Posterior vena cava (tissue), 2 donors: ENCODE results near the gene PRSS36. TPM values are rescaled to one million over a fixed set of nuclear protein-coding genes. Genes with fewer than 3 reads are reported as not detected.
"Not testable (repeated sequence)": the region's sequence is repeated elsewhere in the genome, so short reads cannot be mapped to it uniquely, and the experiment has no call there.

ENCODE experiments used
- DNase-seq: peaks from one replicate; pipeline ENCODE4 v3.0.0-alpha.2; 2020; ENCODE audit warnings: low spot score
- intact Hi-C, 2 donors: fragments of 100-400 bp; cut with DNase I; formaldehyde crosslinking; loops; one replicate each; pipeline versions ENCODE4 v1.14.1 to v1.14.2; 2022 to 2023
- long read RNA-seq, 2 donors: library from polyadenylated mRNA; unstranded; transcript quantifications; one replicate each; pipeline ENCODE4 v2.0.0, GENCODE V29; 2020 to 2021
- total RNA-seq, 2 donors: library from RNA; stranded (reverse); fragmentation: NEBNext Ultra II Directional; extraction: Animal tissue kit (Norgen Biotek cat#: 25700); gene quantifications; one replicate each; pipeline ENCODE4 v1.2.1, GENCODE V29; 2021
- donor health status: DM: yes; HTN: yes; CAD: no.
- donor health status: DM: yes; HTN: yes; CAD: no.

The PRSS36 gene
- 1 to 10 TPM; 2.9 to 5.2 TPM for total RNA-seq
- long read RNA-seq, donor 1, partial matches to known transcripts = 0 of 2 reads
- long read RNA-seq, donor 1, other reads (novel, unspliced or antisense) = 2 of 2 reads
- long read RNA-seq, donor 2, partial matches to known transcripts = 1 of 1 reads
- long read RNA-seq, donor 2, other reads (novel, unspliced or antisense) = 0 of 1 reads

DNA sequence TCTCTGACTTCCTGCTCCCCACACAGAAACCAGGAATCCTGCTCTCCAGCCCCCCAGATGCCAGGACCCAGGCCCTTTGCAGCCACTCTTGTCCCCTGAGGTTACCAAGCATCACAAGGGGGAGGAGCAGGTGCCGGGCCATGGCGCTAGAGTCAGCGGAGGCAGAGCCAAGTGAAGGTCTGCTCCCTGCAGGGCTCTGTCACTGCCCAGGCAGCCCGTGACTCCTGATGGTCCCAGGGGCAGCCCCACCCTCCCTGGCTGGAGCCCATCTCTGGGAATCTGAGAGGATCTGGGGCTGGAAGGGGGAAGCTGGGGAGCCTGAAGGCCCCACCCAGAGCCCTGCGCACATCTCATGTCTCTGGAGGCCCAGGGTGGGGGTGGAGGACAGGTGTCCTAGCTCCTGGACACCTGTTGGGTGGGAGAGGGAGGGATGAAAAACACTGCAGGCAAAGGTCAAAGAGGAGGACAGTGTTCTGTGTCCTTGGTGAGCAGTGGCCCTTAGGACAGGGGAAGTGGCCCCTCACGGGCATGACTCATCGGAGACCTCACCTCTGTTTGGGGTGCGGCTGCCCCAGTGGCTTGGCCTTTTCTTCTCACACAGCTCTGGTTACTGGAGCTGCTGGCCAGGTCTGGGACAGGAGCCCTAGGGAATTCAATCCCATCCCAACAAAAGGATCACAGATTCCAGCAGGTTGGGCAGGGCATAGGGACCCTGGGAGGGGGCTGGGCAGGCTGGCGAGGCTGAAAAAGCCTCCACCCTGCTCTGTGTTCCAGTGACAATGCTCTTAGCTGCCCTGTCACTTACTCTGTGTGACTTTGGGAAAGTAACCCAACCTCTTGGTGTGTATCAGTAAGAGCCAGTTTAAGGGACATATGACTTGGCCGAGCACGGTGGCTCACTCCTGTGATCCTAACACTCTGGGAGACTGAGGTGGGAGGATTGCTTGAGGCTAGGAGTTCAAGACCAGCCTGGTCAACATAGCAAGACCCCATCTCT lies at the start of gene PRSS36:
PRSS36 (minus strand) TSS at position 173 of the 997 bp plus-strand sequence; CDS start at position 142, 31 bp downstream.
- intact Hi-C loops = no loop called here
- no peak for DNase-seq

DNA sequence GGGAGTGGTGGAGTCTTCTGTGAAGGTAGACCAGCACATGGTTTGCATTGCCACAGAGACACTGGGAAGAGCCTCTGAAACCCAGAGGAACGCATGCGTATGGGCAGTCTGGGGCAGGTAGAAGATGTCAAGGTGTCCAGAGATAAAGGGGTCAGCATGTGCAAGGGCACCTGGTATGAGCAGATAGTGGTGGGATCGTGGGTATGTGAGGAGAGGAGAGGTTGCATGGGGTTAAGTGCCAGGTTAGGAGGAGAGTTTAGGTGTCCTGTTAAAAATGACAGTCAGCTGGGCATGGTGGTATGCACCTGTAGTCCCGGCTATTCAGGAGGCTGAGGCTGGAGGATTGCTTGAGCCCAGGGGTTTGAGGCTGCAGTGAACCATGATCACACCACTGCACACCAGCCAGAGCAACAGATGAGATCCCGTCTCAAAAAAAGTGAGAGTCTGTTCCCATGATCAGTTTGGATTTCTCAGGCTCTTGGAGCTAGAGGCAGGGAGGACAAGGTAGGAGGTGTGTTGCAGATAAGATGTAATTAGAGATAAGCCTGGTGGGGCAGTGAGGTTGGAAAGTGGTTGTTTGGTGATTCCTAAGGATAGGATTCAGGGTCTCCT lies 49.7 kb upstream of the PRSS36 start:
- DNase-seq = peak; percentile 18
- intact Hi-C loops = no loop called here

DNA sequence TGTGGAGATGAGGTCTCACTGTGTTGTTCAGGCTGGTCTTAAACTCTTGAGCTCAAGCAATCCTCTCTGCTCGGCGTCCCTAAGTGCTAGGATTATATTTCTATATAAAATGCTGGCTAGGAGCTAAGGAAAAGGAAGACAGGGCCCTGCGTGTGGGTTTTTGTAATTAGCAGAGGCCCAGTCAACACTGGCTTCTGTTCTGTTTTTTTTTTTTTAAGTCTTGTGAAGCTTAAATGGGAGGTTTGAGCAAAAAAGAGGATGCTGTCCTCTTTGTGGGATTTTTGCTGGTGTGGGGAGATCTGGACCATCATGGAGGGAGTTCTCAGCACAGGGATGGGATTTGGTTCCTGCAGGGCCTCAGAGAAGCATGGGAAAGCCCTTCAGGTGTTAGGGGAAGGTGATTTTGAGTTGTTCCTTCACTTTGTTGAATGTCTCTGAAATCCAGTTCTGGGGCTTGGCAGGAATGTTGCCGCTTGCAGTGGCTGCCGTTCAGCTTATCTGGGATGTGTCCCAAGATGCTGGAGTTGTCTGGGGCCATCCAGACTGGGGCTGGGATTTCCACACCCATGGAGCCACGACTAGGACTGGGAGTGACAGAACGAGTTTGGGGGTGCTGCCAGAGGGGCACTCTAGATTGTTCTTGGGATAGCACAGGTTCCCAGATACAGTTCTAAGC lies 48.5 kb upstream of the PRSS36 start:
- intact Hi-C loops = no loop called here
- DNase-seq = peak; percentile 74

DNA sequence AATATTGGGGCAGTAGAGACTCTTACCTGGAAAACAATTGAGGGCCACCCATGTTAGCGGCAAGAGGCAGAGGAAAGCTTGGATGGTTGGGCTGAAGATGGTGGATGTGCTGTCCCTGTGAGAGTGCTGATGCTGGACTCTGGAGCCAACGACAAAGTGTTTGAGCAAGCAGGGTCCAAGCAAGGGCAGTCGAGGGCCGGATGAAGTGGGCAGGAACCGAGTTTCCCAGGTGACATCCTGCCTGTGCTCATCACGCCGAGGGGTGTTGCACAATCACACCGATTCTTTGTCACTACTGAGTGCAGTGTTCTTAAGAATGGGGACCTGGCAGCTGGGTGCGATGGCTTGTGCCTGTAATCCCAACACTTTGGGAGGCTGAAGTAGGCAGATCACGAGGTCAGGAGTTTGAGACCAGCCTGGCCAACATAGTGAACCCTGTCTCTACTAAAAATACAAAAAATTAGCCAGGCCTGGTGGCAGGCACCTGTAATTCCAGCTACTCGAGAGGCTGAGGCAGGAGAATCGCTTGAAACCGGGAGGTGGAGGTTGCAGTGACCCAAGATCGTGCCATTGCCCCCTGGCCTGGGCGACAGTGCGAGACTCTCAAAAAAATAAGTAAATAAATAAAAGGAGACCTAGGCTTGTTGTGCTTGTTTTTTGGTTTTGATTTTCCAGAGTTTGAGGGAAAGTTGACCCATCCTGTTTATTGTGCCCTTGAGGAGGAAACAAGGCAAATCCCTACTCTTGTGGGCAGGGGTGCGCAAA lies 46.6 kb upstream of the PRSS36 start:
- peak; percentile 68 for DNase-seq
- intact Hi-C loops = no loop called here

DNA sequence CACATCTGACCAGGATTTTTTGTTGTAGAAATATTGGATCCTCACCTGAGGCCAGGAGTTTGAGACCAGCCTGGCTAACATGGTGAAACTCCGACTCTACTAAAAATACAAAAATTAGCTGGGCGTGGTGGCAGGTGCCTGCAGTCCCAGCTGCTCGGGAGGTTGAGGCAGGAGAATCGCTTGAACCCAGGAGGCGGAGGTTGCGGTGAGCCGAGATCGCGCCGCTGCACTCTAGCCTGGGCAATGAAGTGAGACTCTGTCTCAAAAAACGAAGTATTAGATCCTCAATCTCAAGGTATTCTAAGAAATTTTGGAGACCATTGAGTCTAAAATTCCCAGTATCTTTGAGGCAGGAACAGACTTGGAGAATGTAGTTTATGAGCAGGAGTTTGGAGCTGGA lies 46.0 kb upstream of the PRSS36 start:
- DNase-seq = peak; percentile 44
- intact Hi-C loops = not testable (repeated sequence)

DNA sequence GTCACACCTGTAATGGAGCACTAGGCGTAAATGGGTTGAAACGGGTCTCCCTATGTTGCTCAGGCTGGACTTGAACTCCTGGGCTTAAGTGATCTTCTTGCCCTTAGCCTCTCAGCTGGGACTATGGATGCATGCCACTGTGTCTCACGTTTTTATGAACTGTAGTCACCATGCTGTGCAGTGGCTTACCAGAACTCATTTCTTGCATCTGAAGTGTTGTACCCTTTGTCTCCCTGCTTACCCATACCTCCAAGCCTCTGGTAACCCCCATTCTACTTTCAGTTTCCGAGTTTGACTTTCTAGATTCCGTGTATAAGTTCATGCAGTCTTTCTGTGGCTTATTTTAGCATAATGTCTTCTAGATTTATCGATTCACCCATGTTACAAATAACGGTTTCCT lies 45.0 kb upstream of the PRSS36 start:
- intact Hi-C loops = no loop called here
- DNase-seq = peak; percentile 55

DNA sequence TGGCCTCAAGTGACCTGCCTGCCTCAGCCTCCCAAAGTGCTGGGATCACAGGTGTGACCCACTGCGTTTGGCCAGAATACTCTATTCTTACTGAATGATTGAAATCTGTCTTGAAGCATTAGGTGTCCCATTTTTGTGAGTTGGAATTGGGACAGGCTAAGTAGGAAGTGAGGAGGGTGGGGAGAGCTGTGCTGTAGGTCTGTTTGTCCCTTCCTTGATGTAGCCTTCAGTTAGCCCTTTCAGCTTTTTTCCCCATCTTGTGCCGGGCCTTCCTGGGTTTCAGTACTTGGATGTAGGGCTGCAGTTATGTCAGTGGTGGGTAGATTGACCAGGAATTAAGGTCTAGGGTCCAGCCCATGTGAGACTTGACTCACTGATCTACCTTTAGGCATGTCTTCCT lies 44.0 kb upstream of the PRSS36 start:
- intact Hi-C loops = no loop called here

DNA sequence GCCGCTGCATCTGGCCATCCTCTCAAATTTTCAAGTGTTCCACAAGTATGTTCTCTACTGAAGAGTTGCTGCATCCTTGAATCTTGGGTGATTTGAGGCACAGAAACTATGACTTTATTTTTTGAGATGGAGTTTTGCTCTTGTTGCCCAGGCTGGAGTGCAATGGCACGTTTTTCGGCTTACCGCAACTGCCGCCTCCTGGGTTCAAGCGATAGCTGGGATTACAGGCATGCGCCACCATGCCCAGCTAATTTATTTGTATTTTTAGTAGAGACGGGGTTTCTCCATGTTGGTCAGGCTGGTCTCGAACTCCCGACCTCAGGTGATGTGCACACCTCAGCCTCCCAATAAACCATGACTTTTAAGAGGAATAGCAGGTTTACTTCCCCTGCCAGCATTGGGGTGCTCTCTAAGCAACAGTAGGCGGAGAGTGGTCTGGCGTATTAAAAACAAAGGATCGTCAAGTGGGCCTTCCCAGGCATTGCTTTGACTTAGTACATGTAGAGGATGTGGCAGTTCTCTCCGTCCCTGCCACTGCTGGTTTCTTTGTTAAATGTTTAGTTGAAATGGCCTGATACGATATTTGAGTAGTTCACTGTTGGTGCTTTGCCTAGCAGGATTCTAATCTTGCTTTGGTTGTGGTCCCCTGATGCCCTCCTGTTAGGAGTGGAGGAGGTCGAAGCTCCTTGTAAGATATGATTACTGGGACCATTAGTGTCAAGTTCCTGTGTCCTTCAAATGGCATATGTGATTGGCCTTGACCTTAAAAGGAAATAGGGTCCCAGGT lies 43.2 kb upstream of the PRSS36 start:
- intact Hi-C loops = no loop called here
- peak; percentile 24 for DNase-seq

More for the DNA sequence above, 44.0 kb upstream of the PRSS36 start:
- DNase-seq = peak; percentile 8

DNA sequence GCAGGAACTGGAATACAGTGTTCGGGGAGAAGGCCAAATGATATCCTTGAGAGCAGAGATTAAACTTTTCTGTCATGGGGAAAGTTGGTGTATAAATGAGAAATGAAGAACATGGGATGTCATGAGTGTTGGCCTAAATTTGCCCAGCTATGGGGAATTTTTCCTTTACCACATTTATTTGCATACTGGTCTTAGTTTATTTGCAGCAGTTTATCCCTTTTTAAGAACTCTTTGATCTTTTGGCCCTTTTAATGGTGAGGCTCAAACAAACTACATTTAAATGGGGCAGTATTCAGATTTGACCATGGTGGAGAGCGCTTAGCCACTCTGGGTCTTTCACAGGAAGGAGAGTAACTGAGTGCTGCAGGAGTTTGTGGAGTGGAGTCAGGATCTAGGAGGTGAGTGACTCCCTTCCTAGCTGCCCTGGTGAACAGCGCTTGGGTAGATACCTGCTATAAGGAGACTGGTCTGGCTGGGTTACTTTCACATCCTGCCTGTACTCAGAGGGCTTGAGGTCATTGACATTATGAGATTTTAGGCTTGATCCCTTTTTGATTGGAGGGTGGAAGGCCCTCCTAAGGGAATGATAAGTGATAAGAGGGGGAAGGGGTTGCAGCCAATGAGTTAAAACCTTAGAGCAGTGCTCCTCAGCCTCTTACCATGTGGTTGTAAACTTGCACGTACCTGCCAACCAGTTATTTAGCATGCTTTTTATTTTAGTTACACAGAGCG lies 42.0 kb upstream of the PRSS36 start:
- intact Hi-C loops = no loop called here
- peak; percentile 8 for DNase-seq

DNA sequence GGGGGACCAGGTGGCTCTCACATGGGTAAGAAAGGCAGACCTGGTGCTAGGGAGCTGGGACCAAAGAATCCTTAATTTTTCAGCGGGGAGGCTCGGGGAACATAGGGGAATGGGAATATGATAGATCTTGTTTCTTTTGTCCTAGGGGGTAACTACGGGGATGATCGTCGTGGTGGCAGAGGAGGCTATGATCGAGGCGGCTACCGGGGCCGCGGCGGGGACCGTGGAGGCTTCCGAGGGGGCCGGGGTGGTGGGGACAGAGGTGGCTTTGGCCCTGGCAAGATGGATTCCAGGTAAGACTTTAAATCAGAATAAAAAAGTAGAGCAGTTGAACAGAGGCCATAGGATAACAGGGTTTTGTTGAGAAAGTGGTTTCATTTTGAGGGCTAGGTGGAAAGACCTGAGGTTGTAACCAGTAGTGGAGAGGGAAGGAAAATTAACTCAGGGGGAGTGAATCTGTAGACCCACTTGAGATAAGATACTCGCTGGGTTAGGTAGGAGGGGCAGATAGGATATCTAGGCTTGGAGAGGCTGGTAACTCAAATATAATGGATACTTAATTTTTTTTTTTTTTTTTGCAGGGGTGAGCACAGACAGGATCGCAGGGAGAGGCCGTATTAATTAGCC lies 41.1 kb upstream of the PRSS36 start:
- DNase-seq = peak; percentile 64
- intact Hi-C loops = no loop called here

DNA sequence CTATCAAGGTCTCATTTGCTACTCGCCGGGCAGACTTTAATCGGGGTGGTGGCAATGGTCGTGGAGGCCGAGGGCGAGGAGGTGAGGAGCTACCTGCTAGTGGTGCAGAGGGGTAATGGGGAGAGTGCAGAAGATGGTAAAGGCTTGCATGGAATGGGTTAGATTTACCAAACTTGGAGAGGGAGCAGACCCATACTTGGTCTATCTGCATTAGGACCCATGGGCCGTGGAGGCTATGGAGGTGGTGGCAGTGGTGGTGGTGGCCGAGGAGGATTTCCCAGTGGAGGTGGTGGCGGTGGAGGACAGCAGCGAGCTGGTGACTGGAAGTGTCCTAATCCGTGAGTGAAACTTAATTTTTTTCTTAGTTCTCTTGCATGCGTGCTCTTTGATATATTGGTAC lies 40.2 kb upstream of the PRSS36 start:
- peak; percentile 51 for DNase-seq
- intact Hi-C loops = no loop called here

DNA sequence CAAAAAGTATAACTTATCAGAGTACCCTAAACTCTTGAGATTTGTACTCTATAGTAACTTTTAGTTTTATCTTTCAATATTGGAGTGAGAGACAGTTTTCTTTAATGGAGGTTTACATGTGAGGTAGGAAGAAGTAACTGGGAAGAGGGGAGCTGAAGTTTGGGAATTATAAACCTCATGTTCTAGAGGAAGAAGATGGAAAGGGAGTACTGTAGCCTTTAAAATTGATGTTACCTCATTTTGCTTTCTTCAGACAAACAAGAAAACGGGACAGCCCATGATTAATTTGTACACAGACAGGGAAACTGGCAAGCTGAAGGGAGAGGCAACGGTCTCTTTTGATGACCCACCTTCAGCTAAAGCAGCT lies 39.5 kb upstream of the PRSS36 start:
- intact Hi-C loops = loop anchor here in 1 of 2 donors (10.0 kb wide), 1 partner anchor 255 kb away; the partner anchor contains the start of gene ZNF843
- DNase-seq = no peak

DNA sequence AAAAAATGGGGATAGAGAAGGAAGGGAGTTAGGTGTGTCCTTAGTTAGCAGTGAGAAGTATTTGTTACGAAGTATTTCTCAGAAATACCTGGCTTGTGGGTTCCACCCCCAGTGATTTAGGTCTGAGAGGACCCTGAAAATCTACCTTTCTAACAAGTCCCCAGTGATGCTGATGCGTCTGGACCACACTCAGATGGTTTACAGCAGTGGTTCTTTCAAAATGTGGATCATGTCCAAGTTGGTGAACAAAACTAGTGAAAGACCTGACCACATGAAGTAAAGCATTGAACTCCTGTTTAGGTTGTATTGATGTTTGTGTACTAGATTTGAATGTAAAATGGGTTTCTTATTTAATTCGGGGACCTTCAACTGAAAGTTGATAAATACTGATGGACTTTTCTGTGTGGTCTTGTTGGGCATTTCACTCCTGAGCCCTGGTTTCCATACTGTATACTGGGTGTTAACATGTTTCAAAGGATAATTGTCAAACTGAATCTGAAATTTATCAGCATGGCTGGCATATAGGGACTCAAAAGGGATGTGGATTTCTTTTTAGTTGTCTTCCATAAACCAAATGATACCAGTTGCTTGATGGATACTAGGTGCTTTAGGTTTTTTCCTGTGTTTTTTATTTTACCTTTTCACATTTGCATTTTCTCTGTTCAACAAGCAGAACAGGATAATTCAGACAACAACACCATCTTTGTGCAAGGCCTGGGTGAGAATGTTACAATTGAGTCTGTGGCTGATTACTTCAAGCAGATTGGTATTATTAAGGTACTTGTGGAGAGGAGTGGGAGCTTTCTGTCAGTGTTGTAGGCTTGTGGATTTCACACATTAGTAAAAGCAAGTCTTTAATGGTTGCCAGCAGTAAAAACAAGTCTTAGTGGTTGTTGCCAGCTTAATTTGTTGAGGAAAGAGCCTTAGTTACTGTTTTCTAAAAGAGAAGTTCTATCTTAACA lies 38.9 kb upstream of the PRSS36 start:
- DNase-seq = peak; percentile 3
- intact Hi-C loops = loop anchor here in 1 of 2 donors (10.0 kb wide), 1 partner anchor 256 kb away; the partner anchor contains the start of gene ZNF843

DNA sequence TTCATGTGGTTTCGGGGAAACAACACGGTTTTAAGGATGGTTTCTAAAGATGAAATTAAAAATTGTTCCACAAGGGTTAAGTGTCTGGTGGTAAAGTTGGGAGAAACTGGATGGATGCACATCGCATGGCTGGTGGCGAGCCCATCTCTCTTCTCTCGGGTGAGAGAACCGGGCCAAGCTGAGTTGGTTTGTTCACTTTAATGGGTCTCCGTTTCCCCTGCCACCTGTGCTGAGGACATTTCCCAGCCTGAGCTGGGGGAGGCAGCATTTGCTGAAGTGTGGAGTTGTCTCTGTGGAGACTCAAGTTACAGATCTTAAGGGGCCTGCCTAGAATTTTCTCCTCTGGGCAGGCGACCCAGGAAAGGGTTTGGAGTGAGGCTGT lies 37.9 kb upstream of the PRSS36 start:
- intact Hi-C loops = loop anchor here in 1 of 2 donors (10.0 kb wide), 1 partner anchor 257 kb away; the partner anchor contains the start of gene ZNF843
- DNase-seq = peak; percentile 47

DNA sequence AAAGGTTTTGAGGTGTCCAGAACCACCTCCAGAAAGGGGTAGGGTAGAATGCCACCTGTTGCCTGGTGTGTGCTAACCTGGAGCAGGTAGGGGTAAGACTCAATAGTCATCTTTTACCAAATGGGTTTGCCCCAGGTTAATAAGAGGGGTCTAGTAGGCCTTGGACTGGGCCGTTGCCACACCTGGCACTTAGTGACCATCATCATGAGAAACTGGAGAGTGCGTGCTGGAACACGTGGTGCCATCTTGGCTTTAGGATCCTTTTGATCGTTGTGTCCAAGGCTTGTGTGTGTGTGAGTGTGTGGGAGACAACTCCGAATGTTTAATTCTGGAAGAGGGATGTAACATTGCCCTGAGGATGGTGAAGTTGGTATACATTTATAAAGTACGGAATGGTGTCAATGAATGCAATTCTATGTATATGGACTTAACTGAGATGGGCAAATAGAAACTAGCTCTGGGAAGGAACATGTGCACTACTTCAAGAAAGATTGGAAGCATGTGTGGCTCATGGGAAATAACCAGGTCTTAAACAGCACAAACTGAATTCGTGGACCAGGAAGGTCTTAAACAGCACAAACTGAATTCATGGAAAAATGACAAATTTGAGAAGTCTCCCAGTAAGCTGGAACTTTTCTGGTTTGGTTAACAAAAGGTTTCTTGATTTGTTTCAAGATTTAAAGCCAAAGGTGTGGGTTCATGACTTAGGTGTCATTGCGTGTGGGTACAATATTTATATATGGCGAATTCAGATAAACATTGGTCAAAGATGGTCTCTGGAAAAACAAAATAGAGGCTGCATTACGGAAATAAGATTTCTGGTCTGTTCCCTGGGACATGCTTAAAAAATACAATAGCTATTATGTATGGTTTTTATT lies 37.3 kb upstream of the PRSS36 start:
- intact Hi-C loops = loop anchor here in 1 of 2 donors (1.0 to 10.0 kb wide), 2 partner anchors 14 to 258 kb away; partner anchors contain the start of gene ZNF843
- DNase-seq = peak; percentile 61
